HG03469 (cell line): ENCODE results near the gene TYW1.
"Not testable (repeated sequence)": the region's sequence is repeated elsewhere in the genome, so short reads cannot be mapped to it uniquely, and the experiment has no call there.

Source experiments
- ATAC-seq: cut with Tn5 transposase; IDR thresholded peaks from one replicate; pipeline ENCODE4 v1.9.1; 2021; ENCODE audit warnings: mild to moderate bottlenecking, moderate library complexity, moderate number of reproducible peaks; ENCODE audit not compliant: unreplicated experiment

TYW1 gene

DNA sequence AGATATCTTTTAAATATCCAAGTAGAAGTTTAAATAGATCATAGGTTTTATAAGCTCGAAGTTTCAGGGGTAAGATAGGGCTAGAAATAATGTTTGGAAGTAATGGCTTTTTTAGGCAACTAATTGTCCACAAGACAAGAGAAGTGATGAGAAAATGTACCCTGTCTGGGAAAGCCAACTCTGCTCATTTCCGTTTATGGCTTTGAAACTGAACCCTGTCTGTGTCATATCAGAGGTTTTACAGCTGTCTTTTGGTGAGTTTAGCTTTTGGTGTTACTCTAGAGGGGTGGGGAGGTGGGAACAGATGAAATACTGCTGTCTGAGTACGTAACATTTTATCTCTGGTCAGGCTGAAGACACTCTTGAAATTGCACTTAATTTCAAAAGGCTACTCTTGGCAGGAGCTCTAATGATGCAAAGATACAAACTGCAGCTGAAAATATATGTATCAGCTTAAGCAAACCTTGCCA is 189.1 kb downstream of the TYW1 start:
- ATAC-seq, result not testable (repeated sequence)

DNA sequence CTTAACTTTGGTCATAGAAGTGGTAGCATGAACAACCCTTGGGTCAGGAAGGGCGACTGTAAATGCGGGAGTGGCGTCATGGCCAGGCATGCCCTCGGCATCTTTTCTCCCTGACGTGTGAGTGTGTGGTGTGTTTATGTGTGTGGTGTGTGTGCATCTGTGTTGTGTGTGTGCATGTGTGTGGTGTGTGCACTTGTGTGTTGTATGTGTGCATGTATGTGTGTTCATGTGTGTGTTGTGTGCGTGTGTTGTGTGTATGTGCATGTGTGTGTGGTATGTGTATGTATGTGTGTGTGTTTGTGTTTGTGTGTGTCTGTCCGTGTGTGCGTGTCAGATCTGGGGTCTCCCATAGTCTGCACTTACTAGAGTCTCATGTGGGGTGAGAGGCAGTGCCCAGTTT is 192.5 kb downstream of the TYW1 start:
- not testable (repeated sequence) for ATAC-seq

DNA sequence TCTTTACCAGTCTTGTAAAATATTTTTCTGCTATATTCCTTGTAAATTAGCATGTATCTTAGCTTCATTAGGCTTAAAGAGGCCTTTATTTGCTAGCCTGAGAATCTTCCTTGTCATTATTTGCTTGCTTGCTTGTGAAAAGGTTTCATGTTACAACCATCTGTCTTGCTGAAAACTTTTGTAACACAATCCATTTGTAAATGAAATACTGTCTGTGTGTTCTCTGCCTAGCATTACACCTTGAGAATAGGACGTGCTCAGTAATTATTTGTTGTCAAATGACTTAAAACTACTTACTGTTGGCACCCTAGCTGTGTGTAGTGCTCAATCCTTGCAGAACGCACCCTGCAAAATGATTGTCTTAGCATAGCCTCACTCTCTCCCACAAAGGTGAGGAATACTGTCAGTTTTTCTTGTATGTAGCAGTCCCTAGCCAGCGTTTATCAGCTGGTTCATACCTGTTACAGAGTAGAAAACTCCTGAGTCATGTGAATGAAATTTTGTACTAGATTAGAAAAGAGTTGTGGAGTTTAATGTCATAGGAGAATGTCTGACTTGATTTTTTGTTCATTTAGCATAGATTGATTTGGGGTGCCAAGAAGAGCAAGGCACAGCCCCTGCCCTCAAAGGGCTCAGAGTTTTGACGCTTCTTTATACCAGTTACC is 193.3 kb downstream of the TYW1 start:
- ATAC-seq, result not testable (repeated sequence)

DNA sequence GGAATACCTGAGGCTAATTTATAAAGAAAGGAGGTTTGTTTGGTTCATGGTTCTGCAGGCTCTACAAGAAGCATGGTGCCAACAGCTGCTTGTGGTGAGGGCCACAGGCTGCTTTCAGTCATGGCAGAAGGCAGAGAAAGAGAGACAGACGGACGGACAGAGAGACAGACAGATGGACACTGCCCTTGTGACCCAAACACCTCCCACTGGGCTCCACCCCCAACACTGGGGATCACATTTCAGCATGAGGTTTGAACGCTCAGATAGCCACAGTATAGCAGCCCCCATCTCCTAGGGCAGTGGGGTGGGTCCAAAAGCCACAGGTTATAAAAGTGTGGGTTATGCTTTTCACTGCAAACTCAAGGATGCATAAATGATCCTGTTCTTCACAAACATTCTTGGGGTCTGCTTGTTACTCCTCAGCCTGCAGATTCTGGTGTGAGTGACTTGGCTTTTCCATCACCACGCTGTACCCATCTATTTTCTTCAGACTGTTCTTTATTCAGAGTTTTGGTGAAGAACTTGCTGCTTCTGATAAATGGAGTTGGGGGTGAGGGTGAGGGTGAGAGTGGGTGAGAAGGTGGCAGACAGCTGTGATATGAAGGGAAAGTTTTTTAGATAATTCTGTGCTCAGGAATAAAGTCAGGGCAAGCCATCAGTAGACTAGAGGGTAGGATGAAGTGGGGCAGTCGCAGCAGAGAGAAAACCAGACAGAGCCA is 194.5 kb downstream of the TYW1 start:
- ATAC-seq, result not testable (repeated sequence)

DNA sequence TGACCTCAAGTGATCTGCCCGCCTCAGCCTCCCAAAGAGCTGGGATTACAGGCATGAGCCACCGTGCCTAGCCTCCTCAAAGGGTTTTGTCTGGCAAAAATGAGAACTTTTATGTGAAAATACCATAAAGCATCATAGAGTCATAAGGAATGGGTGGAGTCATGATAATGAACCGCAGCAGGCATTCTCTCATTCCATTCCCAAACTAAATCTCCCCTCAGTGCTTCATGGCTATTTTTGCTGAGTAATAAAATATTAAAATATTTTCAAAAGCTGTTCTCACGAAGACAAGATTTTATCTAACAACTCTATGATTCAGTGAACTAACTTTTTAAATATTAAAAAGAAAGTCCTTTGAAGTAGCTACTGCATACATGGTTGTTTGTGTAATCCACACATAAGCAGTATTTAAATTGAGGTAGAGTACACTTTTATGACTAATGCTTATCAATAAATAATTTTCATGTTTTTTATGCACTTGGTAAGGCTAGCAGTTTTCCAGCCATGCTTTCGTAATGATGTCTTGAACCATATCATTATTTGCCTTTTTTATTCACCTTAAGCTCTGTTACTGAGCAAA is 195.6 kb downstream of the TYW1 start:
- not testable (repeated sequence) for ATAC-seq

DNA sequence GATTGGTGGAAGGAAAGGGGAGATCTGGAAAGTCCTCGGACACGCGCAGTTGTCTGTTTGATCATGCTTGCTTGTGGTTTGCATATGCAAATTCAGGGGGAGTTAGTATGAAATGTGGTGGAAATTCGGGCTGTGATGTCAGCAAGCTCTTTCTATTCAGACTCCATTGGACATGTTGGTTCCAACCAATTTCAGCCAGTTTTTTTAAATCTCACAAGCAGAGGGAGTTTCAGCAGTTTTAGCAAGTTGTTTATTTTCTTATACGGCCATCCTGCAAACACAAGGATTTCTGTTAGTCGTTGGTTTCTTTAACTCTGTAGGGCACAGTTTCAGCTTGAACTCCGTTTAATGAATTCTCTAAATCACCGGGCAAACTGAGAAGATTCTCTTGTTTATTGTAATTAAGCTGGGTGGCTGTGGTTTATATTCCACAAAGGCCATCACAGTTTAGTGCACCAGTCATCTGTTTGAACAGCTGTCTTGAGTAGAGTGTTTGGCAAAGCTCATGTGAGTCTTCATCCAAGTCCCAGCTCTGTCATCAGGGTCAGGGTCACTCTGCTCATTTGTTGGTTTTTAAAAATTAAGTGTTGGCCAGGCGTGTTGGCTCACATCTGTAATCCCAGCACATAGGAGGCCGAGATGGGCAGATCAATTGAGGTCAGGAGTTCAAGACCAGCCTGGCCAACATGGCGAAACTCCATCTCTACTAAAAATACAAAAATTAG is 196.4 kb downstream of the TYW1 start:
- ATAC-seq, result not testable (repeated sequence)

DNA sequence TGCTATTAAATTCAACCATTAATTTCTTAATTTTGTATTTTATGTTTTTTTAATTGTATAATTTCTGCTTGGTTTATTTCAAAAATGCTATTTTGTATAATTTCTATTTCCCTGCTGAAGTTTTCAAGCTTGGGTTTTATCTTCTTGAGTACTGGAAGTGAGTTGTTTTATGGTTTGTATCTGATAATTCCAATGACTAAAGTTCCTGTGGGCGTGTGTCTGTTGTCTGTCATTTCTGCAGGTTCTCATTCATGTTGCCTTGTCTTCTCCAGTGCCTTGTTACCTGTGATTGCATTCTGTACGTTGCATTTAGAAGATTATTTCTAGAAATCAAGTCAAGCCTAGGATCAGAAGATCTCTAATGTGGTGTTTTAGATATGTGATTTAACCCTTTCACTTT is 199.5 kb downstream of the TYW1 start:
- ATAC-seq, result not testable (repeated sequence)

DNA sequence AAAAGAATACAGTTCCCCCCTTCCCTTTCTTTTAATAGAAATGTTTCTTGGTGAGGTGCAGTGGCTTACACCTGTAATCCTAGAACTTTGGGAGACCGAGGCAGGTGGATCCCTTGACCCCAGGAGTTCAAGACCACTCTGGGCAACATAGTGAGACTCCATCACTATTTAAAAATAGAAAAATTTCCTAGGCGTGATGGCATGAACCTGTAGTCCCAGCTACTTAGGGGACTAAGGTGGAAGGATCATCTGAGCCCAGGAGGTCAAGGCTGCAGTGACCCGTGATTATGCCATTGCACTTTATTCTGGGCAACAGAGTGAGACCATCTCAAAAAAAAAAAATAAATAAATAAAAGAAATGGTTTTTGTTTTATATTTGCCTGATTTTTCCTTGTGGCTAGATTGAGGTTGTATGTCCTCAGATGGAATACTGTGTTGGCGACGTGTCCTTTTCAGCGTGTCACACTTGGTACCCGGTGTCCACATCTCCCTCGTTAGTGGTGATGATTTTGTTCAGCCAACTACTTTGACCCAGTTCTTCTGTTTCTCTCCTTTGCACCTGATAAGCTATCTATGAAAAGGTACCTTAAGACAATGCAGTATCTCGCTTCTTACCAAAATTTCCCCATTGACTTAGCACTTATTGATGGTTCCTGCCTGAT is 202.4 kb downstream of the TYW1 start:
- ATAC-seq, result not testable (repeated sequence)

DNA sequence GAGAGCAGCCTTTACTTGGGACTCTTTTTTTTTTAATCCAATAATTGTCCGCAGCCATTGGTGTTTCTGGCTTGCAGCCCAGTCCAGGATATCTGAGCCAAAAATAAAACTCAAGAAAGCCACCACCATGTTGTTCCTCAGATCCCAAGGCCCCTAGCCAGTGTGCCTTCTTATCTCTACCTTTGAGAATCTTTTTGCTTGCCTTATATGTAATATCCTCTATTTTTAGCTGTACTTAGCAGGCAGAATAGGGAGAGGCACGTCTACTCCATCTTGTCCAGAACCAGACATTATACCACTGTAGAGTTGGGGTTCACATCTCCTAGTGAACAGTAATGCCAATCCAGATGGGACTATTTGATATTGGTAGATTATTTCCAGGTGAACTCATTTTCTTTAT is 209.1 kb downstream of the TYW1 start:
- not testable (repeated sequence) for ATAC-seq

DNA sequence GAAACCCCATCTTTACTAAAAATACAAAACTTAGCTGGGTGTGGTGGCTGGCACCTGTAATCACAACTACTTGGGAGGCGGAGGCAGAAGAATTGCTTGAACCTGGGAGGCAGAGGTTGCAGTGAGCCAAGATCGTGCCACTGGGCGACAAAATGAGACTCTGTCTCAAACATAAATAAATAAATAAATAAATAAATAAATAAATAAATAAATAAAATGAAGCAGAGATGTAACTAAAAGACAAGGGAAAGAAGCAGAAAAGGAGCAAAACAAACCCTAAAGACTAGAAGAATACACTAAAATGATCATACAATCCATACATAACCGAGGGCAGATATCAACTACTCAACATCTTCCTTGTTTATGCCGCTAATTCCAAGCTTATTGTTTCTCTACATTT is 209.8 kb downstream of the TYW1 start:
- no peak for ATAC-seq

DNA sequence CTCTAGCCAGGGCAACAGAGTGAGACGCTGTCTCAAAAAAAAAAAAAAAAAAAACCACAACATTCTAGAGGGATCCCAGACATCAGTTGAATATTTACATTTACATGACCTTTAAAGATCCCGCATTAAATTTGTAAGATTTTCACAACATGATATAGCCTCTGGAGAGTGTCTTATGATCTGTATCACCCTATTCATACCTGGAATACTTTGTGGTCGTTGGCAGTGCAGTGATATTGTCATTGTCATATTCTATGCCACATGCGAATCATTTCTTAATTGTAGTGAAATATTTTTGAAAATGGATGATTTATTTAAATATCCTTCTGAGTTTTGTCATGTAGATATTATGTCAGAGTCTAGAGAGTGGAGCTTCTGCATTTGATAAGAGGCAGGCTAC is 212.0 kb downstream of the TYW1 start:
- ATAC-seq, result not testable (repeated sequence)

DNA sequence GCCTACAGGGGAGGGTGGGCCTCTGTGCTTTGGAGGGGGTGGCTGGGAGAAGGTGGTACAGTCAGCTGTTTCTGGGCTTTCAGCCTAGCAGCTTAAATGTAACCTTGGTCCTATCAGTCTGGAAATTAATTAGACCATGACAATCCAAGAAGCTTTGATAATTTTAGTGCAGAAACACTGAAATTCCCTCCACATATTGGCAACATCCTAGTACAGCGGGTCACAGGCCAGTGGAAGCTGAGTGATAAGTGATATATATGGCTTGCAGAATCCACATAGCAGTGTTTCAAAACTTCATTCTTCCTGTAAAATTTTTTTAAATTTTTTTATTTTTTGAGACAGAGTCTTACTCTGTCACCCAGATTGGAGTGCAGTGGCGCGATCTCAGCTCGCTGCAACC is 212.6 kb downstream of the TYW1 start:
- ATAC-seq, result no peak

DNA sequence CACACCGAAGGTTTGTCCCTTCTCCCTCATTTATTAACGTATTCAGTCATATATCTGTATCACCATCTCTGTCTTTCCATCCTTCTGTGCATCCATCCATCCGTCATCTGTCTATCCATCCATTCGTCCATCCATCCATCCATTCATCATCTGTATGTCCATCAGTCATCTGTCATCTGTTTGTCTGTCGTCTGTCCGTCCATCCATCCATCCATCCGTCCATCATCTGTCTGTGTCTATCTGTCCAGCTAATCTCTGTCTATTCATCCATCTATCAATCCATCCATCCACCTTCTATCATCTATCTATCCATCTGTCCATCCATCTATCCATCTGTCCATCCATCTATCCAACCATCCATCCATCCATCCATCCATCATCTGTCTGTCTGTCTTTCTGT is 213.9 kb downstream of the TYW1 start:
- ATAC-seq, result no peak

DNA sequence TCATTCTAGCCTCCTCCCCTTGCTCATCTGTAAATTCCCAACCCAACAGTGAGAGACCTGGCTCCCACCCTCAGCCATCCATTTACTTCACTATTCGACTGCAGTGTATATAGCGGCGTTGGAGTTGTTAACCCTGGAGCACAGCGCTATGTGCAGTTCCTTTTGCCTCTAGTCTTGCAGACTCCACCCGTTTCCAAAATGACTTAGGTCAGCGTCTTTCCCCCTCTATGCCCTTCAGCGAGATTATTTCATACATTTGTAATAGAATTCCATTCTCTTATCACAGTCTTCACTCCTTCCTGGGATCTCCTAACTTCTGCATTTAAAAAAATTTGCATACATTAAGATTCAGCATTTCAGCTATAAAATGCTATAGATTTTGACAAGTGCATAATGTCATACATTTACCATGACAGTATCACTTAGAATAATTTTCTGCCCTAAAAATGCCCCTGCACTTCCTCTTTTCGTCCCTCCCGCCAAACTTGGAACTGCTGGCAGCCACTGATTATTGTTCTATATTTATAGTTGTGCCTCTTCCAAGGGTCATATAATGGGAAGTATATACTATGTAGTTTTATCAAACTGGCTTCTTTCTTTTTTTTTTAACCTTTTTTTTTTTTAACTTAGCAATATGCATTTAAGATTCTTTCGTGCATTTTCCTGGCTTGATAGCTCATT is 215.2 kb downstream of the TYW1 start:
- not testable (repeated sequence) for ATAC-seq

DNA sequence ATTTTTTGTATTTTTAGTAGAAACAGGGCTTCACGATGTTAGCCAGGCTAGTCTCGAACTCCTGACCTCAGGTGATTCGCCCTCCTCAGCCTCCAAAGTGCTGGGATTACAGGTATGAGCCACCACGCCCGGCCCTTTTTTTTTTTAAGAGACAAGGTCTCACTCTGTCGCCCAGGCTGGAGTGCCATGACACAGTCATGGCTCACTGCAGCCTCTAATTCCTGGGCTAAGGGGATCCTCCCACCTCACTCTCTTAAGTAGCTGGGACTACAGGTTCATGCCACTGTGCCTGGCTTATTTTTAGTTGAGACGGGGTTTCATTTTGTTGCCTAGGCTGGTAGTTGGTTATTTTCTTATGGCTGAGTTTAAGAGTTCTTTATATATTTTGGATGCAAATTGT is 216.4 kb downstream of the TYW1 start:
- ATAC-seq, result not testable (repeated sequence)

DNA sequence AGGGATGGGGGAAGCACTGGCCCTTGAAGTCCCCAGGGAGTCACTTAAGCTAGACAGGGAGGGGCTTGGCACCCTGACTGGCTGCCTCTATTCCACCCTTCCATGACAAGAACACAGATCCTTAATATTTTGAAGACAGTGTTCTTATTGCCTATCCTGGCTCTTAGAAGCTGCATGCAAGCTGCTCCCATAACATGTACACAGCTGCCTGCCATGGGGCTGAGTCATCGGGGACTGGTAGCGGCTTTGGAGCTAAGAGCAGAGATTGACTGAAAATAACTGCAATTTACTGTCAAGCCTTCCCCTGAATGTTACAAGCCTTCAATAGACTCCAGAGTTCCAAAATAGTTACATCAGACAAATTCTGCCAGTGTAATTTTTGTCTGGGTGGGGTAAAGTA is 226.9 kb downstream of the TYW1 start:
- not testable (repeated sequence) for ATAC-seq

DNA sequence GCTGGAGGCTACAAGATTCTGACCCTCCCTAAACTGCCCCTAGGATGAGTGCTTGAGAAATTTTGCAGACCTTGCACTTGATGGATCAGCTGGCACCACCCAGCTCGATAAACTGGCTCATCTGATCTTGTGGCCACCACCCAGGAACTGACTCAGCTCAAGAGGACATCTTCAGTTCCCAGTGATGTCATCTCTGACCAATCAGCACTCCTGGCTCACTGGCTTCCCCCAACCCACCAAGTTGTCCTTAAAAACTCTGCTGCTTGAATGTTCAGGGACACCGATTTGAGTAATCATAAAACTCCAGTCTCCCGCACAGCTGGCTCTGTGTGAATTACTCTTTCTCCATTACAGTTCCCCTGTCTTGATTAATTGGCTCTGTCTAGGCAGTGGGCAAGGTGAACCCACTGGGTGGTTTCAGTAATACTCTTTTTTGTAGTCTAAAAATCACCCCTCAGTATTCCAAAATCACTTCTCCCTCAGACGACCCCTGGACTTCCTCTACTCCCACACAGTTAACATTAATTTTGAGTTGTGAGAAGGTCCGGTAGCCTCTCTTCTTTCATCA is 229.8 kb downstream of the TYW1 start:
- ATAC-seq, result not testable (repeated sequence)

DNA sequence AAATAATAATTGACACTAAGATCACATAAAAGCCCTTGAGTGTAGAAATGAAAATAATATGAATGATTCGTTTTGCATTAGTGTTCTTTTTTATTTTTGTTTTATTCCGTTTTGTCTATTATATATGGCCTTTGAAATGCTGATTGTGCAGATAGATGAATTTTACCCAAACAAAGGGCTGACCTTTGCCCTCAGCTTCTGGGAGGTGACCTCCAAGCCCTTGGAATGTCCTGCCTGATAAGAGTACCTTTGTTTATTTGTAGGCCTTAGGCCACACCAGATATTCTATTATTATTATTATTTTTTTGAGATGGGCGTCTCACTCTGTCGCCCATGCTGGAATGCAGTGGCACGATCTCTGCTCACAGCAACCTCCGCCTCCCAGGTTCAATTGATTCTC is 230.3 kb downstream of the TYW1 start:
- not testable (repeated sequence) for ATAC-seq

DNA sequence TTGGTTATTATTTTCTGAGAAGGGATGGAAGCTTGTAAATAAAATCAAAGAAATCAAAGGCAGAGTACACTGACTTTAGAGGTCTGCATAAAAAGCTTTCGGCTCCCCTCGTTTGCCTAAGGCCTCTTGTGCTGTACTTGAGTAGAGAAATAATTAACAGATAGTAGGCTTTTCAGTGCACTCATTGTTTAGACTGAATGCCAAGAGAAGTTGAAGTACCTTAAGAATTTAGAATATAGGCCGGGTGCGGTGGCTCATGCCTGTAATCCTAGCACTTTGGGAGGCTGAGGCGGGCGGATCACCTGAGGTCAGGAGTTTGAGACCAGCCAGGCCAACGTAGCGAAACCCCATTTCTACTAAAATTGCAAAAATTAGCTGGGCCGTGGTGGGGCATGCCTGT is 232.4 kb downstream of the TYW1 start:
- ATAC-seq, result not testable (repeated sequence)

DNA sequence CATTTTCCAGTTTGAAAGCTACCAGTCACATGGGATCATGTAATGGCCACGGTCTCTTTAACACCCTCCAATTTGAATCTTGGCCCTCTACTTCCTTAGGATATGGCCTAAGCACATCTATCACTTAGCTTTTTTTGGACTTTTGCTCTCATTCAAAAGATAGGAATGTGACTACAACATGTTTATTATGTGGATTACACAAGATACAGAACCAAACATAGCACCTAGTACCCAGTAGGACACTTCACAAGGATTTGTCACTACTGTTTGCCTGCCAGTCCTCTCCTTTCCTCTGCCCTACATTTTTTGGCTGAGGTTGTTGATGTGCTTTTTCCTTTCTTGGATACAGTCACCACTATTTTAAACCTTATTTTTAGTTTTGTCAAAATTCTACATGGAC is 233.4 kb downstream of the TYW1 start:
- not testable (repeated sequence) for ATAC-seq
